IMR-90 (cell line): Measurements from ENCODE around the gene DENND1A. TPM values are rescaled to one million over a fixed set of nuclear protein-coding genes. Genes with fewer than 3 reads are reported as not detected.

Source experiments
- ATAC-seq: fragments of 200-7000 bp; cut with Tn5 transposase; 2 replicates; pipeline ENCODE4 v1.9.1; 2020; ENCODE audit warnings: low read depth, mild to moderate bottlenecking, moderate library complexity
- BruUV-seq: library from RNA; stranded (reverse); fragments of 400-500 nt; replicated peaks from 2 replicates; lab custom pipeline; 2021; lab: Mats Ljungman, UMichigan
- CTCF ChIA-PET: fragments of 300-600 bp; formaldehyde crosslinking; extraction: SDS; loops from one replicate; lab custom pipeline; 2021; ENCODE audit warnings: antibody characterized with exemption; lab: Yijun Ruan, JAX
- POLR2A ChIA-PET: fragments of 300-600 bp; sonication (Branson Sonifier 250); formaldehyde crosslinking; loops from one replicate; lab custom pipeline; 2022; ENCODE audit warnings: antibody characterized with exemption; ENCODE audit not compliant: unreplicated experiment; lab: Charles Lee
- DNase-seq: peaks from one replicate; pipeline ENCODE4 v3.0.0; 2013
- H2AFZ ChIP-seq: replicated peaks from 2 replicates; pipeline ENCODE3; 2013; ENCODE audit warnings: low read length, mild to moderate bottlenecking; ENCODE audit not compliant: poor library complexity
- H2AK5ac ChIP-seq: 2 replicates; pipeline ENCODE4 v1.6.1; 2013; ENCODE audit warnings: low read depth, low read length, inconsistent platforms
- H2AK9ac ChIP-seq: replicated peaks from 2 replicates; pipeline ENCODE3; 2013; ENCODE audit warnings: mild to moderate bottlenecking, low read depth, low read length, moderate library complexity; ENCODE audit not compliant: poor library complexity
- H2BK120ac ChIP-seq: 2 replicates; pipeline ENCODE4 v1.6.1; 2013; ENCODE audit warnings: low read depth, low read length, inconsistent platforms
- H2BK15ac ChIP-seq: 3 replicates; pipeline ENCODE4 v1.6.1; 2013; ENCODE audit warnings: low read depth, low read length, inconsistent platforms
- H2BK20ac ChIP-seq: 2 replicates; pipeline ENCODE4 v1.6.1; 2013; ENCODE audit warnings: low read depth, mild to moderate bottlenecking, inconsistent platforms, low read length, moderate library complexity
- H2BK5ac ChIP-seq: 2 replicates; pipeline ENCODE4 v1.6.1; 2013; ENCODE audit warnings: mild to moderate bottlenecking, low read depth, low read length, inconsistent platforms; ENCODE audit not compliant: poor library complexity, severe bottlenecking
- H3K14ac ChIP-seq: replicated peaks from 2 replicates; pipeline ENCODE4 v1.6.1; 2013; ENCODE audit warnings: low read depth, low read length, inconsistent platforms
- H3K18ac ChIP-seq: 2 replicates; pipeline ENCODE4 v1.6.1; 2013; ENCODE audit warnings: low read depth, low read length, control low read depth
- H3K23ac ChIP-seq: 2 replicates; pipeline ENCODE4 v1.6.1; 2013; ENCODE audit warnings: low read depth, low read length, inconsistent platforms
- H3K27ac ChIP-seq: 2 replicates; pipeline ENCODE4 v1.5.1; 2013; ENCODE audit warnings: mild to moderate bottlenecking, control low read depth, low read length; ENCODE audit not compliant: insufficient read depth
- H3K27me3 ChIP-seq: 2 replicates; pipeline ENCODE4 v1.6.1; 2013; ENCODE audit warnings: low read length; ENCODE audit not compliant: control insufficient read depth, insufficient read depth
- H3K36me3 ChIP-seq: 2 replicates; pipeline ENCODE4 v1.6.1; 2013; ENCODE audit warnings: low read length, mixed read lengths; ENCODE audit not compliant: control insufficient read depth, insufficient read depth
- H3K4ac ChIP-seq: 2 replicates; pipeline ENCODE4 v1.6.1; 2013; ENCODE audit warnings: low read depth, low read length, inconsistent platforms
- H3K4me1 ChIP-seq: 2 replicates; pipeline ENCODE4 v1.6.1; 2013; ENCODE audit warnings: low read length, mixed read lengths; ENCODE audit not compliant: control insufficient read depth, insufficient read depth
- H3K4me2 ChIP-seq: 2 replicates; pipeline ENCODE4 v1.6.1; 2013; ENCODE audit warnings: low read depth, mild to moderate bottlenecking, control low read depth, low read length, moderate library complexity
- H3K4me3 ChIP-seq: 2 replicates; pipeline ENCODE4 v1.5.1; 2013; ENCODE audit warnings: low read depth, mild to moderate bottlenecking, control low read depth, low read length, moderate library complexity; ENCODE audit not compliant: insufficient read depth
- H3K56ac ChIP-seq: 2 replicates; pipeline ENCODE4 v1.6.1; 2013; ENCODE audit warnings: low read length, inconsistent platforms; ENCODE audit not compliant: insufficient read depth; ENCODE audit errors: extremely low read depth
- H3K79me1 ChIP-seq, 2 experiments: 2 replicates each; pipeline ENCODE4 v1.6.1; 2013; ENCODE audit warnings: low read length in 2 of 2, inconsistent platforms in 1 of 2, low read depth in 1 of 2
- H3K9ac ChIP-seq: 2 replicates; pipeline ENCODE4 v1.6.1; 2013; ENCODE audit warnings: low read depth, low read length, control low read depth
- H3K9me1 ChIP-seq: 2 replicates; pipeline ENCODE4 v1.6.1; 2013; ENCODE audit warnings: low read length, inconsistent platforms; ENCODE audit not compliant: insufficient read depth
- H3K9me3 ChIP-seq: 2 replicates; pipeline ENCODE4 v1.6.1; 2013; ENCODE audit warnings: low read length; ENCODE audit not compliant: control insufficient read depth, insufficient read depth
- H4K20me1 ChIP-seq: 2 replicates; pipeline ENCODE4 v1.6.1; 2013; ENCODE audit warnings: low read length, inconsistent platforms; ENCODE audit not compliant: insufficient read depth
- H4K5ac ChIP-seq: 2 replicates; pipeline ENCODE4 v1.6.1; 2013; ENCODE audit warnings: mild to moderate bottlenecking, low read depth, low read length, control low read depth
- H4K8ac ChIP-seq, 2 experiments: 2 replicates each; pipeline ENCODE4 v1.6.1; 2013; ENCODE audit warnings: low read depth in 2 of 2, low read length in 2 of 2, control low read depth in 1 of 2, inconsistent platforms in 1 of 2
- H4K91ac ChIP-seq: 2 replicates; pipeline ENCODE4 v1.6.1; 2013; ENCODE audit warnings: low read depth, low read length, inconsistent platforms; ENCODE audit not compliant: insufficient read depth
- BHLHE40 ChIP-seq: fragments of 150-350 bp; IDR thresholded peaks from 2 replicates; pipeline ENCODE4 v1.6.1; 2016; ENCODE audit warnings: mild to moderate bottlenecking, low read depth, low read length
- CEBPB ChIP-seq: IDR thresholded peaks from 2 replicates; pipeline ENCODE4 v1.6.1; 2012; ENCODE audit warnings: low read depth, low read length, improper control_type of control experiment
- NFE2L2 ChIP-seq: fragments of 150-350 bp; IDR thresholded peaks from 2 replicates; pipeline ENCODE4 v1.6.1; 2016; ENCODE audit warnings: low read depth, mild to moderate bottlenecking, low read length
- POLR2A ChIP-seq: IDR thresholded peaks from 2 replicates; pipeline ENCODE4 v1.6.1; 2012; ENCODE audit warnings: mild to moderate bottlenecking, low read depth, low read length
- RAD21 ChIP-seq: IDR thresholded peaks from 2 replicates; pipeline ENCODE4 v1.6.1; 2012; ENCODE audit warnings: low read length, improper control_type of control experiment
- RCOR1 ChIP-seq: IDR thresholded peaks from 2 replicates; pipeline ENCODE4 v1.6.1; 2012; ENCODE audit warnings: mild to moderate bottlenecking, low read length, improper control_type of control experiment; ENCODE audit not compliant: insufficient replicate concordance
- RFX5 ChIP-seq: IDR thresholded peaks from 2 replicates; pipeline ENCODE4 v1.8.0; 2012; ENCODE audit warnings: low read depth, mild to moderate bottlenecking, low read length, moderate library complexity
- WGBS, 2 experiments: methylation state at CpG; one replicate each; pipeline versions ENCODE4 v1.1.5 to v1.1.7; 2013; ENCODE audit warnings: missing lambda C conversion rate in 2 of 2; ENCODE audit not compliant: insufficient read length in 1 of 2; ENCODE audit errors: extremely low coverage in 2 of 2; 5-methylcytosine and 5-hydroxymethylcytosine counted together
- dilution Hi-C: fragments of 300-500 bp; cut with HindIII; formaldehyde crosslinking; loops from one replicate; pipeline ENCODE4 v1.14.3; 2018; ENCODE audit warnings: low sequenced_read_pairs; ENCODE audit not compliant: unreplicated experiment
- in situ Hi-C: fragments of 300-500 bp; cut with MboI; formaldehyde crosslinking; loops from 3 replicates; pipeline ENCODE4 v1.14.3; 2019; ENCODE audit warnings: low sequenced_read_pairs, inconsistent platforms, mixed read lengths
- intact Hi-C: fragments of 100-400 bp; cut with micrococcal nuclease; formaldehyde crosslinking; loops from 2 replicates; pipeline ENCODE4 v1.10.0; 2022
- polyA plus RNA-seq, 3 experiments: library from polyadenylated mRNA; depleted of rRNA; stranded (reverse); fragments of >200 nt; gene quantifications; 2 replicates each; pipeline ENCODE4 v1.2.3, GENCODE V29; 2012; ENCODE audit warnings: low replicate concordance in 1 of 3
- total RNA-seq: library from RNA; depleted of rRNA; stranded (reverse); fragments of >200 nt; gene quantifications from 2 replicates; pipeline ENCODE4 v1.2.3, GENCODE V29; 2012
- TF ChIP-seq, protein P1 (sequence below): fragments of 150-350 bp; IDR thresholded peaks from 2 replicates; pipeline ENCODE4 v1.6.1; 2016; ENCODE audit warnings: low read depth, mild to moderate bottlenecking, low read length, moderate library complexity, borderline replicate concordance
- TF ChIP-seq, protein P2 (sequence below): fragments of 150-350 bp; IDR thresholded peaks from 2 replicates; pipeline ENCODE4 v1.6.1; 2017; ENCODE audit warnings: mild to moderate bottlenecking, antibody characterized with exemption, low read length, low read depth

DENND1A gene
- total and polyA plus RNA-seq, 2 of the 4 experiments (the other 2 are of a cell fraction), result 21.4 to 27.6 TPM

DNA sequence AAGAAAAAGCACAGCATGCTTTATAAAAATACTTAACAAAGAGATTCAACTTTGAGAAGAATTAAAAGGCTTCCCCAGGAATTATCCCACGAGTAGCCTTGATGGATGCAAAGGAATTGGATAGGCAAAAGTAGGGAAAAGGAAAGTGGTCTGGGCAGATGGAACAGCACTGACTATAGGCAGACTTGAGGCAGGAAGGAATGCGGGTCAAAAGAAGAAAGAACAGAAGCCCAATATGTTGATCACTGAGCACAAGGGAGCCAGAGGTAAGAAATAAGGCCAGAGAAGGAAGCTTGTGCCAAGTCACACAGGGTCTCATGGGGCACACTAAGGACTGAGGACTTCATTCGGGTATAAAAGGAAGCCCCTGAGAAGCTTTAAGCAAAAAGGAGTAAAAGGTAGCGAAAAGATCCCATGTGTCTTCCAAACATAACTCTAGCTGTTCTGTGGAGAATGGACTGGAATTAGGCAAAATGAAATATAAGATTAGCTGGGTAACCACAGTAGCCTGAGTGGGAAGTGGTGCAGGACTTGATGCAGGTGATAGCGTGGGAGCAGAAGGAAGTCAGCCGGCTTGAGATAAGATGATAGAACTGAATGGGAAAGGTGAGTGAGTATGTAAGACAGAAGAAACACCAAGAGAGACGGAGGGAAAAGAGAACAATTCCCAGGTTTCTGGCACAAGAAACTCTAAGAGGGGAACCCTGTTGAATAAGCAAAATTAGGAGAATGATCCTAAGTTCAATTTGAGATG, 106.6 kb downstream of the DENND1A start:
- Histone ChIP-seq H2AK5ac (no peak overlapping the region), H3K4me1 (no peaks in the 10 kb centered on the region), H2BK120ac (no peak overlapping the region), H3K18ac (no peak overlapping the region), H3K79me1 (peaks cover 0 to 10% of the 10 kb centered on the region in 2 experiments; a peak in 2 of 4 replicates), H4K20me1 (no peaks in the 10 kb centered on the region), H3K4me2 (no peak overlapping the region), H4K91ac (no peak overlapping the region), H2BK5ac (no peak overlapping the region), H2BK20ac (no peak overlapping the region), H3K56ac (no peak overlapping the region), H3K23ac (no peak overlapping the region), H4K5ac (no peak overlapping the region), H3K14ac (no peak overlapping the region), H2AK9ac (no peak overlapping the region), H3K9ac (no peak overlapping the region), H2AFZ (no peak overlapping the region), H3K9me3 (no peaks in the 10 kb centered on the region), H3K9me1 (peaks cover 5% of the 10 kb centered on the region; the same call in 1 of the 2 replicates), H3K36me3 (no peaks in the 10 kb centered on the region), H3K27ac (no peak overlapping the region), H3K4ac (no peak overlapping the region), H4K8ac (no peak overlapping the region), H2BK15ac (no peak overlapping the region), H3K4me3 (no peak overlapping the region), H3K27me3 (no peaks in the 10 kb centered on the region)
- WGBS, 2 experiments, result 75% methylated on average over 2 of the region's 7 CpGs; no CpG with 5 or more reads in 1 of the 2 experiments
- no peak for ATAC-seq
- no peak for DNase-seq
- POLR2A ChIA-PET, result no interaction called here
- intact Hi-C loops, result no loop called here
- BruUV-seq, result no TSS peak
- in situ Hi-C loops, result no loop called here
- TF ChIP-seq, protein P1, sequence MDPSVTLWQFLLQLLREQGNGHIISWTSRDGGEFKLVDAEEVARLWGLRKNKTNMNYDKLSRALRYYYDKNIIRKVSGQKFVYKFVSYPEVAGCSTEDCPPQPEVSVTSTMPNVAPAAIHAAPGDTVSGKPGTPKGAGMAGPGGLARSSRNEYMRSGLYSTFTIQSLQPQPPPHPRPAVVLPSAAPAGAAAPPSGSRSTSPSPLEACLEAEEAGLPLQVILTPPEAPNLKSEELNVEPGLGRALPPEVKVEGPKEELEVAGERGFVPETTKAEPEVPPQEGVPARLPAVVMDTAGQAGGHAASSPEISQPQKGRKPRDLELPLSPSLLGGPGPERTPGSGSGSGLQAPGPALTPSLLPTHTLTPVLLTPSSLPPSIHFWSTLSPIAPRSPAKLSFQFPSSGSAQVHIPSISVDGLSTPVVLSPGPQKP, result no peak
- no peak for TF ChIP-seq RAD21
- TF ChIP-seq NFE2L2, result no peak
- TF ChIP-seq BHLHE40, result no peak
- no peak for TF ChIP-seq RCOR1
- no peak for TF ChIP-seq RFX5
- no peak for TF ChIP-seq POLR2A
- no peak for TF ChIP-seq CEBPB
- TF ChIP-seq, protein P2, sequence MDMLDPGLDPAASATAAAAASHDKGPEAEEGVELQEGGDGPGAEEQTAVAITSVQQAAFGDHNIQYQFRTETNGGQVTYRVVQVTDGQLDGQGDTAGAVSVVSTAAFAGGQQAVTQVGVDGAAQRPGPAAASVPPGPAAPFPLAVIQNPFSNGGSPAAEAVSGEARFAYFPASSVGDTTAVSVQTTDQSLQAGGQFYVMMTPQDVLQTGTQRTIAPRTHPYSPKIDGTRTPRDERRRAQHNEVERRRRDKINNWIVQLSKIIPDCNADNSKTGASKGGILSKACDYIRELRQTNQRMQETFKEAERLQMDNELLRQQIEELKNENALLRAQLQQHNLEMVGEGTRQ, result no peak
- dilution Hi-C loops, result no loop called here
- CTCF ChIA-PET, result interaction anchor here (0.7 to 1.1 kb wide), 2 partner anchors 9 to 12 kb away, joined by 3 to 4 read pairs; no protein-coding TSS in a partner anchor
